IMR-90 (cell line): ENCODE measurements around the gene MTLN.
"Not testable (repeated sequence)": the region's sequence is repeated elsewhere in the genome, so short reads cannot be mapped to it uniquely, and the experiment has no call there.

Experiments
- RFX5 ChIP-seq: IDR thresholded peaks from 2 replicates; pipeline ENCODE4 v1.8.0; 2012; ENCODE audit warnings: low read depth, mild to moderate bottlenecking, low read length, moderate library complexity
- TF ChIP-seq, protein P1 (sequence below): conservative IDR thresholded peaks from 2 replicates; pipeline ENCODE4 v1.5.1; 2012; ENCODE audit warnings: mild to moderate bottlenecking, low read depth, low read length, improper control_type of control experiment

GRCh38 chr2:110248081-110248795 is 35.9 kb upstream of the MTLN start:
- TF ChIP-seq, protein P1, sequence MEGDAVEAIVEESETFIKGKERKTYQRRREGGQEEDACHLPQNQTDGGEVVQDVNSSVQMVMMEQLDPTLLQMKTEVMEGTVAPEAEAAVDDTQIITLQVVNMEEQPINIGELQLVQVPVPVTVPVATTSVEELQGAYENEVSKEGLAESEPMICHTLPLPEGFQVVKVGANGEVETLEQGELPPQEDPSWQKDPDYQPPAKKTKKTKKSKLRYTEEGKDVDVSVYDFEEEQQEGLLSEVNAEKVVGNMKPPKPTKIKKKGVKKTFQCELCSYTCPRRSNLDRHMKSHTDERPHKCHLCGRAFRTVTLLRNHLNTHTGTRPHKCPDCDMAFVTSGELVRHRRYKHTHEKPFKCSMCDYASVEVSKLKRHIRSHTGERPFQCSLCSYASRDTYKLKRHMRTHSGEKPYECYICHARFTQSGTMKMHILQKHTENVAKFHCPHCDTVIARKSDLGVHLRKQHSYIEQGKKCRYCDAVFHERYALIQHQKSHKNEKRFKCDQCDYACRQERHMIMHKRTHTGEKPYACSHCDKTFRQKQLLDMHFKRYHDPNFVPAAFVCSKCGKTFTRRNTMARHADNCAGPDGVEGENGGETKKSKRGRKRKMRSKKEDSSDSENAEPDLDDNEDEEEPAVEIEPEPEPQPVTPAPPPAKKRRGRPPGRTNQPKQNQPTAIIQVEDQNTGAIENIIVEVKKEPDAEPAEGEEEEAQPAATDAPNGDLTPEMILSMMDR, result not testable (repeated sequence)
- not testable (repeated sequence) for TF ChIP-seq RFX5
